Measurements from ENCODE around the gene ATG4A. TPM values are rescaled to one million over a fixed set of nuclear protein-coding genes. Genes with fewer than 3 reads are reported as not detected.

The ATG4A gene
- total RNA-seq: 10 to 100 TPM; 10.9 to 14.9 TPM
- polyA plus RNA-seq (ENCODE audit: insufficient read length in 2 of 2): 10 to 100 TPM; 10.5 to 14.7 TPM
- long read RNA-seq, donor 1: 0 reads
- long read RNA-seq, donor 2: 0 reads
- long read RNA-seq, donor 3, partial matches to known transcripts: 0 of 1 reads
- long read RNA-seq, donor 3, other reads (novel, unspliced or antisense): 0 of 1 reads
- long read RNA-seq, donor 4, partial matches to known transcripts: 0 of 5 reads
- long read RNA-seq, donor 4, other reads (novel, unspliced or antisense): 0 of 5 reads

- Histone ChIP-seq H3K4me3 (ENCODE audit: low read depth, low read length) (peak within 1 kb of the TSS; percentile 66), H3K27me3 (ENCODE audit: control insufficient read depth, insufficient read depth, low read length) (peaks cover 2% of the 10 kb centered on the region), H3K4me1 (ENCODE audit: control insufficient read depth, insufficient read depth, low read length) (peaks cover 4% of the 10 kb centered on the region), H3K27ac (ENCODE audit: low read depth, low read length) (peak within 1 kb of the TSS; percentile 90), H3K9me3 (ENCODE audit: control insufficient read depth, insufficient read depth, low read length) (no peaks in the 10 kb centered on the region), H3K36me3 (ENCODE audit: control insufficient read depth, insufficient read depth, low read length) (peaks cover 4% of the 10 kb centered on the region)
- DNase-seq (ENCODE audit: low read depth in 4 of 6, low spot score in 6 of 6): peak; percentile 74 to 98 (median 86)
- WGBS (ENCODE audit: insufficient coverage): 23% methylated on average over 47 of the region's 47 CpGs
Measured at GRCh38 chrX:108091264-108091877, at the start of gene ATG4A, which contains the start of gene PSMD10. ATG4A (plus strand) TSS chrX:108091778; CDS start chrX:108091827, 49 bp downstream. PSMD10 (minus strand) TSS chrX:108091542; CDS start chrX:108091520, 22 bp downstream.

- Histone ChIP-seq H3K9me3 (ENCODE audit: control insufficient read depth, insufficient read depth, low read length) (no peaks in the 10 kb centered on the region), H3K36me3 (ENCODE audit: control insufficient read depth, insufficient read depth, low read length) (no peaks in the 10 kb centered on the region), H3K4me3 (ENCODE audit: low read depth, low read length) (no peak within 1 kb of the TSS), H3K27ac (ENCODE audit: low read depth, low read length) (no peak within 1 kb of the TSS), H3K27me3 (ENCODE audit: control insufficient read depth, insufficient read depth, low read length) (peaks cover 8% of the 10 kb centered on the region), H3K4me1 (ENCODE audit: control insufficient read depth, insufficient read depth, low read length) (no peaks in the 10 kb centered on the region)
- WGBS (ENCODE audit: insufficient coverage): 66% methylated on average over 4 of the region's 10 CpGs
- no peak for DNase-seq (ENCODE audit: low read depth in 4 of 6, low spot score in 6 of 6)
Measured at GRCh38 chrX:108044554-108045256, 46.9 kb upstream of the ATG4A start, which contains the start of gene VSIG1. VSIG1 (plus strand) TSS chrX:108045065; CDS start chrX:108045131, 66 bp downstream.

GRCh38 chrX:108049649-108050048, 41.9 kb upstream of the ATG4A start:
- no peaks in the 10 kb centered on the region for H3K36me3 ChIP-seq (ENCODE audit: control insufficient read depth, insufficient read depth, low read length)
- H3K27ac ChIP-seq (ENCODE audit: low read depth, low read length): no peak overlapping the region
- peaks cover 6% of the 10 kb centered on the region for H3K27me3 ChIP-seq (ENCODE audit: control insufficient read depth, insufficient read depth, low read length)
- H3K4me1 ChIP-seq (ENCODE audit: control insufficient read depth, insufficient read depth, low read length): no peaks in the 10 kb centered on the region
- WGBS (ENCODE audit: insufficient coverage): 13% methylated on average over 1 of the region's 1 CpG
- H3K4me3 ChIP-seq (ENCODE audit: low read depth, low read length): no peak overlapping the region
- peak in 1 of 6 donors; percentile 18 for DNase-seq (ENCODE audit: low read depth in 4 of 6, low spot score in 6 of 6)
- H3K9me3 ChIP-seq (ENCODE audit: control insufficient read depth, insufficient read depth, low read length): no peaks in the 10 kb centered on the region

GRCh38 chrX:108053218-108053617, 38.4 kb upstream of the ATG4A start:
- Histone ChIP-seq H3K4me3 (ENCODE audit: low read depth, low read length) (no peak overlapping the region), H3K36me3 (ENCODE audit: control insufficient read depth, insufficient read depth, low read length) (no peaks in the 10 kb centered on the region), H3K27ac (ENCODE audit: low read depth, low read length) (no peak overlapping the region), H3K27me3 (ENCODE audit: control insufficient read depth, insufficient read depth, low read length) (peaks cover 6% of the 10 kb centered on the region), H3K9me3 (ENCODE audit: control insufficient read depth, insufficient read depth, low read length) (no peaks in the 10 kb centered on the region), H3K4me1 (ENCODE audit: control insufficient read depth, insufficient read depth, low read length) (no peaks in the 10 kb centered on the region)
- DNase-seq (ENCODE audit: low read depth in 4 of 6, low spot score in 6 of 6): no peak

- Histone ChIP-seq H3K27me3 (ENCODE audit: control insufficient read depth, insufficient read depth, low read length) (peaks cover 7% of the 10 kb centered on the region), H3K27ac (ENCODE audit: low read depth, low read length) (no peak overlapping the region), H3K4me1 (ENCODE audit: control insufficient read depth, insufficient read depth, low read length) (no peaks in the 10 kb centered on the region), H3K36me3 (ENCODE audit: control insufficient read depth, insufficient read depth, low read length) (no peaks in the 10 kb centered on the region), H3K9me3 (ENCODE audit: control insufficient read depth, insufficient read depth, low read length) (no peaks in the 10 kb centered on the region), H3K4me3 (ENCODE audit: low read depth, low read length) (no peak overlapping the region)
- no peak for DNase-seq (ENCODE audit: low read depth in 4 of 6, low spot score in 6 of 6)
Measured at GRCh38 chrX:108055546-108055945, 36.0 kb upstream of the ATG4A start.

- no peaks in the 10 kb centered on the region for H3K9me3 ChIP-seq (ENCODE audit: control insufficient read depth, insufficient read depth, low read length)
- WGBS (ENCODE audit: insufficient coverage): no CpG with 5 or more reads among the region's 1 CpG
- no peak overlapping the region for H3K4me3 ChIP-seq (ENCODE audit: low read depth, low read length)
- no peak overlapping the region for H3K27ac ChIP-seq (ENCODE audit: low read depth, low read length)
- no peaks in the 10 kb centered on the region for H3K4me1 ChIP-seq (ENCODE audit: control insufficient read depth, insufficient read depth, low read length)
- H3K36me3 ChIP-seq (ENCODE audit: control insufficient read depth, insufficient read depth, low read length): no peaks in the 10 kb centered on the region
- DNase-seq (ENCODE audit: low read depth in 4 of 6, low spot score in 6 of 6): no peak
- H3K27me3 ChIP-seq (ENCODE audit: control insufficient read depth, insufficient read depth, low read length): peaks cover 19% of the 10 kb centered on the region
Measured at GRCh38 chrX:108059801-108060200, 31.8 kb upstream of the ATG4A start.

GRCh38 chrX:108064001-108064400, 27.6 kb upstream of the ATG4A start:
- no CpG with 5 or more reads among the region's 1 CpG for WGBS (ENCODE audit: insufficient coverage)
- Histone ChIP-seq H3K27ac (ENCODE audit: low read depth, low read length) (no peak overlapping the region), H3K4me3 (ENCODE audit: low read depth, low read length) (no peak overlapping the region), H3K27me3 (ENCODE audit: control insufficient read depth, insufficient read depth, low read length) (peaks cover 22% of the 10 kb centered on the region), H3K9me3 (ENCODE audit: control insufficient read depth, insufficient read depth, low read length) (no peaks in the 10 kb centered on the region), H3K36me3 (ENCODE audit: control insufficient read depth, insufficient read depth, low read length) (no peaks in the 10 kb centered on the region), H3K4me1 (ENCODE audit: control insufficient read depth, insufficient read depth, low read length) (no peaks in the 10 kb centered on the region)
- no peak for DNase-seq (ENCODE audit: low read depth in 4 of 6, low spot score in 6 of 6)

GRCh38 chrX:108064613-108065012, 27.0 kb upstream of the ATG4A start:
- Histone ChIP-seq H3K4me3 (ENCODE audit: low read depth, low read length) (no peak overlapping the region), H3K27me3 (ENCODE audit: control insufficient read depth, insufficient read depth, low read length) (peaks cover 23% of the 10 kb centered on the region), H3K9me3 (ENCODE audit: control insufficient read depth, insufficient read depth, low read length) (no peaks in the 10 kb centered on the region), H3K27ac (ENCODE audit: low read depth, low read length) (no peak overlapping the region), H3K36me3 (ENCODE audit: control insufficient read depth, insufficient read depth, low read length) (no peaks in the 10 kb centered on the region), H3K4me1 (ENCODE audit: control insufficient read depth, insufficient read depth, low read length) (no peaks in the 10 kb centered on the region)
- 75% methylated on average over 1 of the region's 2 CpGs for WGBS (ENCODE audit: insufficient coverage)
- DNase-seq (ENCODE audit: low read depth in 4 of 6, low spot score in 6 of 6): no peak

- no peak overlapping the region for H3K4me3 ChIP-seq (ENCODE audit: low read depth, low read length)
- H3K27me3 ChIP-seq (ENCODE audit: control insufficient read depth, insufficient read depth, low read length): peaks cover 21% of the 10 kb centered on the region
Measured at GRCh38 chrX:108068121-108068520, 23.5 kb upstream of the ATG4A start.

More at GRCh38 chrX:108068121-108068520, 23.5 kb upstream of the ATG4A start:
- Histone ChIP-seq H3K9me3 (ENCODE audit: control insufficient read depth, insufficient read depth, low read length) (no peaks in the 10 kb centered on the region), H3K36me3 (ENCODE audit: control insufficient read depth, insufficient read depth, low read length) (no peaks in the 10 kb centered on the region), H3K27ac (ENCODE audit: low read depth, low read length) (no peak overlapping the region), H3K4me1 (ENCODE audit: control insufficient read depth, insufficient read depth, low read length) (no peaks in the 10 kb centered on the region)
- 44% methylated on average over 1 of the region's 1 CpG for WGBS (ENCODE audit: insufficient coverage)
- DNase-seq (ENCODE audit: low read depth in 4 of 6, low spot score in 6 of 6): no peak

Measured in spinal cord (tissue), 10 donors.